CD4-positive, alpha-beta T cell treated with Interleukin-17A for 4 hours (primary cell): ENCODE data around the gene ZFHX3.
A peak's percentile ranks its signal among the peaks of the same experiment; 100 is the strongest.

Experiments used
- DNase-seq: peaks from one replicate; pipeline ENCODE4 v3.0.0-alpha.2; 2020; ENCODE audit warnings: mixed read lengths

Gene ZFHX3

DNA sequence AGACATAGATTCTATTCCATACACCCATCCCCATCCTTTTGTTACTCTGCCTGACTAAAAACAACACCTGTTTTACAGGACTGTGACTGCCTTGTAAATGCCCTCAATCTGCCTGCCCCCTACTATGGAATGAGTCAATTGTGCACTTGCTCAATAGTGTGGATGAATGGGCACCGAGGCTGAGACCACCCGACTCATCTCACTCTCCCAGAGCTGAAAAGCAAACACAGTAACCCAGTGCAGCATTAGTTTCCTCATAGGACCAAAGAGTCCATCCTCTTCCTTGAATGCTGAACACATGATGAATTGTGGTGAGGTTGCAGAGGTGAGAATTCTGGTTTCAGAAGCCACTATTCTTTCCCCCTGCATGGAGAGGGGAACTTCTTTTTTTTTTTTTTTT is 233.7 kb downstream of the ZFHX3 start:
- no peak for DNase-seq

DNA sequence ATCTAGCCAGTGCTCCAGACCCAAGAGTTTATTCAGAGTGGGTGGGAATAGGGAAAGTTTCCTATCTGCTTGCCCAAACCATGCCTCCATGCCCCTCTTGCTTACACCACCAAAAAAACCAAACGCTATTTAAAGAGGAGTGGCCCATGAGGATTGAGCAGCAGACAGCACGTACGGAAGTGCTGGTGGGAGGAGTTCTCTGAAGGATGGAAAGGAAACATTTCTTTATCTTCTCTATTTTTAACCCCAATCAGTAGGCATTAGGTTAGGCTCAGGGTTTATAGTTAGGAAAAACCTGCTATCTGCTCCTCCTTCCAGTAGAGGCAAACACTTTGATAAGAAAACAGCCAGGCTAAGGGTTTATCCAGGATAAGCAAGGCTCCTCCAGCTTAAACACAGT is 235.3 kb downstream of the ZFHX3 start:
- DNase-seq: no peak

- no peak for DNase-seq
Measured at GRCh38 chr16:72811876-72812275, 236.1 kb downstream of the ZFHX3 start.

DNA sequence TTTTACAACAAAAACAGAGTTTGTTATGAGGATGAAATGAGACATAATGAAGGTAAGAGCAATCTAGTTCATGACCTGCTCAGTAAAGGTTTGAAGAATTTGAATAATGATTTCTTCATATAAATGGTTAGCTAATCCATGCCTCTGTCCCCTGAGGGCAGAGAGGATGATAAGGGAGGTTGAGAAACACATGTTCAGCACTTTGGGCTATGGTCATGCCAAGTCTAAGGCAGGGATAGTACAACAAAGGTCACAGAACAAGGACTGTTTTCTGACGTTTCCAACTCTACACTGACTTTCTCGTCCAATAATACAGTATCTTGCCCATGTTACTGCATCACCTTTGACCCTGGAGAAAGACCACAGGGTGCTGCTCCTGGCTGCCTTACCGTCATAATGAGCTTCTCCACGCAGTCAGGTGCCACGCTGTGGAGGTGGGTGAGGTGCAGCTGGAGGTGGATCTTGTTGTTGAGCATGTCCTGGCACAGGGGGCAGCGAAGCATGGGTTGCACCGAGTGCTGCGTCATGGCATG is 236.7 kb downstream of the ZFHX3 start:
- no peak for DNase-seq

DNA sequence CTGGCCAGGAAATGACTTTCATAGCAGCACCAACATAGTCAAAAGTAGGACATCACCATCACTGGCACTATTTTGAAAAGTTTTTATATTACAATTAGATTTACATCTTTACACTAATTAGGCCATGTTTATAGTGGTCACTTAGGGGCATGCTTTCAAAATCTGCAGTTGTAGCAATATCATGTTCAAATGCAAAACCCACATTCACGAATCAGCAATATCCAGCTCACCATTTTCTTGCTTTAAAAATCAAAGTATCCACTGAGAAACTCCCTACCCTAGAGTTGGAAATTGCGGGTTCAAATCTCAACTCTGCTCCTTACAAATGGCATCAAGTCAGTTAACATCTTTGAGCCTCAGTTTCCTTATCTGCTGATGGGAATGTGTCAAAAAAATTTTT is 237.4 kb downstream of the ZFHX3 start:
- no peak for DNase-seq

DNA sequence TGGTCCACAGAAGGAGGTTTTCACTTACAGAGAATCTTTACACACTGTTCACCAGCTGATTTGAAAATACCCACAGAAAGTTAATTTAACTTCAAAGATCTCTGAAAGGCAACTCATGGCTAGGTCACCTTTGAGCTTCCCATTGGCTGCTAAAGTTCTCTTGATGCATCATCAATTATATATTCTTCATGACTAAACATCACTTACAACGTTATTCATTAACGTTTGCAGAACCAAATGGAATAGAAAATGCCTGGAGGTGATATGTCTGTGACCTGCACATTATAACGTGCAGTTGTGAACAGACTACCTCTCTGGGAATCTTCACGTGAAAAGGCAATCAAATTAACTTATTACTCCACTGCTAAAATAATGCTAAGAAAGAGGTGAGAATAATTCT is 238.5 kb downstream of the ZFHX3 start:
- no peak for DNase-seq

- DNase-seq: no peak
Measured at GRCh38 chr16:72808754-72809153, 239.2 kb downstream of the ZFHX3 start.

DNA sequence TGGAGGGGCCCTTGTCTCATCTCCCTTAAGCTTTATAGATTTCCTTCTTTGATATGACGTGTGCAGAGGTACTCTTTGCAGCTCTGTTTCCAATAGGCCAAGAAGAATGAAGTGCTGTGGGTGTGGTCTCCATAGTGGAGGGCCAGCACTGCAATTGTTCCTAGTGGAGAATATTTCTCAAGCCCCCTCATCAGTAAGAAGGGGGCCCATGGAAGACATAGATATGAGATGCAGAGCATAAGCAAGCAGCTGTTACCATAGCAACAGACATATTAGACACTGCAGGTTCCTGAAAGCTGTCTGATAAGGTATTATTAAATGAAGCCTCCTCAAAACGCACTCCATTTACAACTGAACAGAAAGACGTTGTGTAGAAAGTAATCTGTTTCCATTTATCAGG is 240.7 kb downstream of the ZFHX3 start:
- DNase-seq: no peak

GRCh38 chr16:72805486-72805885 is 242.4 kb downstream of the ZFHX3 start:
- DNase-seq: no peak

GRCh38 chr16:72800524-72801161 is 247.3 kb downstream of the ZFHX3 start:
- DNase-seq: no peak

DNA sequence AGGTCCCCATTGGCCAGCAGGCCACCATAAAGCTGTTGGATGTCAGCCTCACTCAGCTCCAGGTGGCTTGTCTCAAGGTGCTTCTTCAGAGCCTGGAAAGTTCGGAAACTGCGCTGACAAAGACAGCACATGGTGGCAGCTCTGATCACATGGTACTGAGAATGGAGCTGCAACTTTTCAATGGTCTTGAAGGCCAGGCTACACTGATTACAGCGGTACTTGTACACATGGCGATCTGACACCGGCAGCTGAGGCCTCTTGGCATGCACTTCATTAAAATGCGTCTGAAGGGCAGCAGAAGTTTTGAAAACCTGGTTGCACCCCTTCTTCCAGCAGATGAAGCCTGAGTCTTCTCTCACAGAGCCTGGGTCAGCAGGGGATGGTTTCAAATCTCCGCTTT is 249.7 kb downstream of the ZFHX3 start:
- DNase-seq: no peak

GRCh38 chr16:72797621-72798020 is 250.3 kb downstream of the ZFHX3 start:
- no peak for DNase-seq

DNA sequence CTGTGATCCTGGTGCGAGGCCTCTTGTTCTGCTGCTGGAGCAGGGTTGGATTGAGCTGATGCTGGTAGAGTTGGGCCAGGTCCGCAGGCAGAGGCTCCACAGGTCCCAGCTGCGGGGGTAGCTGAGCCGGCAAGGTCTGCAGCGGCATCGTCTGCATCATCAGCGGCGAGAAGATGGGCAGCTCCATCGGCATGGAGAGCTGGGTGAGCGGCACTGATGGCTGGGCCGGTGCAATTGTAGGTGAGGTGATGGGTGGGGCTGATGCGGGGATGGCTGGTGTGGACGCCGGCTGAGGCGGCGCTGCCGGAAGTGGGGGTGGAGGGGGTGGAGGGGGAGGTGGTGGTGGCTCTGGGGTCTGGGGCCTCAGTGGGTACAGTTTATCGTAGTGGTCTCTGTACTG is 251.7 kb downstream of the ZFHX3 start:
- no peak for DNase-seq

DNA sequence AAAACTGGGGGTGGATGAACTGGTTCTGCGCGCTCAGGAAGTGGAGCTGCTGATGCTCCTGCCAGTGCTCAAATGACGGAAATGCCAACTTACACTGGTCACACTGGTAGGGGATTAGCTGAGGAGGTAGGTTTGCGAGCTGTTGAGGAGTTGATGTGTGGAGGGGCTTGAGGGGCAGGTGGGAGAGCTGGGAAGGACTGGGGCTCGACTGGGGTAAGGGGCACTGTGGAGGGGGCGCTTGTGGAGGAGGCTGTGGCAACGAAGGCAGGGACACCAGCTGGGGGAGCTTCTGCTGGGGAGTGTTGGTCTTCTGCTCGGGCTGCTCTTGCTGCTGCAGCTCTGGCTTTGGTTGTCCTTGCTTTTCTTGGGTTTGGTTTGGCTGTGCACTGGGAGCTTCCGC is 252.9 kb downstream of the ZFHX3 start:
- no peak for DNase-seq

- DNase-seq: no peak
Measured at GRCh38 chr16:72794319-72794718, 253.6 kb downstream of the ZFHX3 start.

- no peak for DNase-seq
Measured at GRCh38 chr16:72793716-72794115, 254.2 kb downstream of the ZFHX3 start.

DNA sequence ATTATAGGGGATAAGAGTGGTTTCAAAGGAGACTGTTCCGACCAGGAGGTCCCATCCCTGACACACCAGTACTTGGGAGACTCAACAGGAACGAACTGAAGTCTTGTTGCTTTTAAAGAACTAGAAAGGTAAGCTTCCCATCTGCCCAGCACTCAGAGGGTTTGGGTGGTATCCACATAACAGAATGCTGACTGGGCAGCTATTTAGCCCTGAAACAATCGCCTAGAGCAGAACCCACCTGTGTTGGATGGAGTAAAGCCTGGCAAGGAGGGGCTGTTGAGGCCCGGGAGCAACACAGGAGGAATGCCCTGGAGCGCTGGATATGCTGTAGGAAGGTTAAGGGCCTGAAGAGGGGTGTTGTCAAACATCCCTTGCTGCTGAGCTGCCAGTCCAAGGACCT is 254.9 kb downstream of the ZFHX3 start:
- DNase-seq: no peak

DNA sequence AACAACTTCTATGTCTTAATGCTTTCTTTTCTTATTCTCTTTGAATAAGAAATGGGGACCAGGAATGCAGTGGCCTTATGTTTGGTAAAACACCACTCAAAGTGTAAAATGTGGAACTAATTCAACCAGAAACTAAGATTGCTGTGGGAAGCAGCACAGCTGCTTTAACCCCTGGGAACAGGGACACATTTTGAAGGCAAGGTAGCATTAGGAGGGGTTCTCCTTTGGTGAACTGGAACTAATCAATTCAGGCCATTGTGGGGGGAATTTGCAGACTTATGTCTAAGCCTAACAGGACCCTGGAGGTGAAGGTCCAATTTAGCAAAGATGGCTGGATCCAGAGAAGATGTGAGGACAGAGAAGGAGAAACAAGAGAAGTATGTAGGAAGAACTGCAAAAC is 256.1 kb downstream of the ZFHX3 start:
- no peak for DNase-seq

DNA sequence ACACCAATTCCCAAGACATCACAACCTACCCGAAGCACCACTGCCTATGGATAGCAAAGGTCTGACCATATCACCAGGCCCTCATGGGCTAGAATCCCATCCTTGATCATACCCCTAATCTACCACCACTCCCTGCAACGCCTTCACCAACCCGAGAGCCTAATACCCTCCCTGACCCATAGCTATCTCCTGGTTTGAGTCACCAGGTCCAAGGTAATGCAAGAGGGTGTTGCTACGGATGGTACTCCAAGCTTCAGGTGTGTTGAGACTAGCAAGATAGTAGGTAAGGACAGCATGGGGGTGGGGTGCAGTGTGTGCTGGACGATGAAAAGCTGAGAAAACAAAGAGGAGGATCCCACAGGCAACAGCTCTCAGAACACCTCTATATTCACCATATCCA is 258.0 kb downstream of the ZFHX3 start:
- no peak for DNase-seq

- no peak for DNase-seq
Measured at GRCh38 chr16:72789465-72789864, 258.5 kb downstream of the ZFHX3 start.

DNA sequence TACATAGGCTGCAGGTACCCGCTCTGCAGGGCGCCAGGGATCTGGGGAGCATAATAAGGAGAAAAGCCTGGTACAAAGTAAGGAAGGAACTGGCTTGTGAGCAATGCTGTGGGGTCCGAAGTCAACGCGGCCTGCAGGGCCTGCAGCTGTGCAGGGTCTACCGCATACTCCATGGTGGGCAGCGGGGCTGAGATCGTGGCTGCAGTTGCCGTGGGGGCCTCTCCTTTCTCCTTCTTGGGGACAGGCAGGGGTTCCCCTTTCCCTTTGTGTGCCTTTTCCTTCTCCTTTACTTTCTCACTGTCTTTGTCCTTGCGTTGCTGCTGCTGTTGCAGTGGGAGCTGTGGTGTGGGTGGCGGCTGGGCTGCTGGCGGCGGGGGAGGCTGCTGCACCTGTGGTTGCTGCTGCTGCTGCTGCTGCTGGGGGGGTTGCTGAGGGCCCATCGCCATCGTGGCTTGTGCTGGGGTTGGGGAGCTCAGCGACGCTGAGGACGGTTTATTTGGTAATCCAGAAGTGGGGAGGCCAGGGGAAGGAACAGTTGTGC is 259.6 kb downstream of the ZFHX3 start:
- DNase-seq: peak; percentile 9

DNA sequence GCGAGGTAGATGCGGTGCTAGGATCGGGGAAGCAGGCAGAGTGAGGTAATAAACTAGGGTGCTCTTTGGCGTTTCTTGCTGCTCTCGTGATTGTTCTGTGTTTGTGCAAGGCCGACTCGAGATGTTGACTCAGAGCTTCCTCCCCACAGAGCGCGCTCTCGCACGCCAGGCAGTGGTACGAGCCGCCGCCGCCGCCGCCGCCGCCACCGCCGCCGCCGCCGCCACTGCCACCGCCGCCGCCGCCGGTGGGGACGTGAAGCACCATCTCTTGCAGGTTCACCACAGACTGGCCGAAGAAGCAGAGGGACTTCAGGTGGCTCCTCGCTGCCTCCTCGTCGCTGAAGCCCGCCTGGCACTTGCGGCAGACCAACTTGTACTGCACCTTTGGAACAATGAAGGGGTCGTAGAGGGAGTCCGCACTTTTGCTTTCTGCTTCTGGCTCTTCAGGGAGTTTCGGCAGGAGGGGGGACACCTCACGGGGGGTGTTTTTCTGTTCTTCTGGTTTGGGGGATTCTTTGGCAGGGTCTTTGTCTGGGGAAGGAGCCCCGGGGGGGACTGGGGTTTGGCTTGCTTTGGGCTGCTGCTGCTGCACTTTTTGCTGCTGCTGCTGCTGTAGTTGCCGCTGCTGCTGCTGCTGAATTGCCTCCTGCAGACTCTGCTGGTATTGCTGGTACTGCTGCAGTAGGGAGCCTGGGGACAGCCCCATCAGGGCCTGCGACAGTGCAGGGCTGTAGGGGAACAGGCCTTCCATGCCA is 260.2 kb downstream of the ZFHX3 start:
- DNase-seq: peak; percentile 71

DNA sequence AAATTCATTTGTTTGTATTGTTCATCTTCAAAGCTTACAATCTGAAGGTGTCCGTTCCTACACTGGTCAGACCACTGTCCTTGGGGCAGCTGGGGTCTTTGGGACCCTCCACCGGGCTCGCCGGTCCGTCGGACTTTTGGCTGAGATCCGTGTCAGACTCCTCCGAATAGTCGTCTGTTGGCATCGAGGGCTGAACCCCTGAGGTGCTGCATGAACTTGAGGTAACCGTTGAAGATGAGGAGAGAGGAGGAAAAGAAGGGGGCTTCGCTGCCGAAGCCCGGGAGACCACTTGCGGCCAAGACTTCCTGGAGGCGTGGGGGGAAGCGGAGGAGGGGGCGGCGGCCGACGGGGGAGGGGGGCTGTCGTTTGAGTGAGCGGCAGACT is 260.8 kb downstream of the ZFHX3 start:
- DNase-seq: no peak

- DNase-seq: no peak
Measured at GRCh38 chr16:72786606-72787005, 261.3 kb downstream of the ZFHX3 start.
